Lower leg skin (tissue), 3 donors: ENCODE data around the gene SCAMP3.

Source experiments
- CTCF ChIP-seq, 3 donors: fragments of 450-650 bp; IDR thresholded peaks; one replicate each; pipeline ENCODE4 v1.5.1; 2016; ENCODE audit warnings: antibody characterized with exemption in 3 of 3, mild to moderate bottlenecking in 3 of 3, moderate library complexity in 2 of 3
- POLR2A ChIP-seq, 2 donors: fragments of 450-650 bp; IDR thresholded peaks; one replicate each; pipeline ENCODE4 v1.6.1; 2016 to 2017; ENCODE audit warnings: antibody characterized with exemption in 2 of 2, mild to moderate bottlenecking in 1 of 2, moderate library complexity in 1 of 2

GRCh38 chr1:155304558-155305063, 42.5 kb upstream of the SCAMP3 start:
- no peak for TF ChIP-seq CTCF (IDR thresholded peaks at IDR 0.05)
- no peak for TF ChIP-seq POLR2A (IDR thresholded peaks at IDR 0.05)
